NCI-H2227 (cell line): Measurements from ENCODE around the gene ZNF407.
A peak's percentile ranks its signal among the peaks of the same experiment; 100 is the strongest.

Source experiments
- DNase-seq: peaks from one replicate; lab custom pipeline; 2025; ENCODE audit not compliant: unreplicated experiment; lab: John Stamatoyannopoulos, UW

Gene ZNF407

DNA sequence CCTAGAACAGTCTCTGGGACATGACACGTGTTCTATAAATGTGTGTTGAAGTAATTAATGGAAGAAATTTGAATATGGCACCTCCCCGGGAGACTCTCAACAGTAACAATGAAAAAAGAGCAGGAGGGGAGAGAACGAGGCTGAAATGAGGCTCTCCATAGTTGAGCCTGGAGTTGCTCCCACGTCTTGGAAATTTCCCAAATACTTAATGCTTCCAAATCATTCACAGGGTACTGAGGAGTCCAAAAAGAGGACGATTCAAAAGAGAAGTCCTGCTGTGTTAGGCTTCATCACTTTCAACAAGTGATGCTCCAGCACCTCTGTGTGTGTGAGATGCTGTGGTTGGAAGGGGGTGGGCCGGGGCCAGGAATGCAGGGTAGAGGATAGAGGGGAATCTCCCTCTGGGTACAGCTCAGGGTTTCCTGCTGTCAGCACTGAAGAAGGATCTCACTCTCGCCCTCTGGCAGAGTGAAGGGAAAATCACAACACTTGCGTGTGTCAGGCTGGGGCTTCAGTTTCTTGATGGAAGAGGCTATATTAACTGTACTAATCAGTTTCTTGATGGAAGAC is 18.1 kb upstream of the ZNF407 start:
- DNase-seq, result no peak

GRCh38 chr18:74582642-74583041 is 15.0 kb upstream of the ZNF407 start:
- no peak for DNase-seq

GRCh38 chr18:74587441-74587840 is 10.2 kb upstream of the ZNF407 start:
- no peak for DNase-seq

GRCh38 chr18:74589021-74589420 is 8.6 kb upstream of the ZNF407 start:
- DNase-seq, result no peak

- DNase-seq, result no peak
Observed at GRCh38 chr18:74589811-74590210, 7.9 kb upstream of the ZNF407 start.

DNA sequence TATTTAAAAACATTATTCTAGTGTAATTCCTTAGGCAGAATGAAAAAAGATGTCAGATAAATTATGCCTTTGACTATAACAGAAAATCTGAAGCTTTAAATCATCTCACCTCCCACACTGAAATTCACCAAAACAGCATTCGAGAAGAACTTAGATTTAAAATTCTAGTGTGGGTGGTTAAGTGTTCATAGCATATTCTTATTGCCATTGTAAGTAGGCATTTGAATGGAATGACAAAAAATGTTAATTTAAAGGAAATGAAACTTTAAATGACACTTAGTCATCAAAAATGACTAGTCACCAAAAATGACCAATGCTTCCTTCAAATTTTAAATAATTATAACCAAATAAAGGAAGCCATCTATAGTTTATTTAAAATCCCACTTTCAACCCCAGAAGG is 7.0 kb upstream of the ZNF407 start:
- no peak for DNase-seq

DNA sequence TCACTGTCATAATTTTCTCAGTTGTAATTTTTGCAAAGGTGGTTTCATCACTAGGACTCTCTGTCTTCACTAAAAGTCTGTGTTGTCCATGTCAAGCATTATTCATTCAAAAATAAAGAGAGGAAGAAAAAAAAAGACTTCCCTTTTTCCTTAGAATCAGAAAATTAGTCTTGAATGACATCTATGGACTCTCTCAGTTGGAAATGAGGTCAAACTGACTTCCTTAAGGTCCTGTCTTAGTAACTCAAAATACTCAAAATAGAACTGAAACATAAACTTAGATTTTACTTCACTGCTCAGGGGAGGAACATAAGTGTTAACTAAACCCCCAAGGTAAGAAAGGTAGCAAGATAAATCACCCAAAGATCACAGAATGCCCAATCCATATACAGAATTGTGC is 2.2 kb upstream of the ZNF407 start:
- no peak for DNase-seq

DNA sequence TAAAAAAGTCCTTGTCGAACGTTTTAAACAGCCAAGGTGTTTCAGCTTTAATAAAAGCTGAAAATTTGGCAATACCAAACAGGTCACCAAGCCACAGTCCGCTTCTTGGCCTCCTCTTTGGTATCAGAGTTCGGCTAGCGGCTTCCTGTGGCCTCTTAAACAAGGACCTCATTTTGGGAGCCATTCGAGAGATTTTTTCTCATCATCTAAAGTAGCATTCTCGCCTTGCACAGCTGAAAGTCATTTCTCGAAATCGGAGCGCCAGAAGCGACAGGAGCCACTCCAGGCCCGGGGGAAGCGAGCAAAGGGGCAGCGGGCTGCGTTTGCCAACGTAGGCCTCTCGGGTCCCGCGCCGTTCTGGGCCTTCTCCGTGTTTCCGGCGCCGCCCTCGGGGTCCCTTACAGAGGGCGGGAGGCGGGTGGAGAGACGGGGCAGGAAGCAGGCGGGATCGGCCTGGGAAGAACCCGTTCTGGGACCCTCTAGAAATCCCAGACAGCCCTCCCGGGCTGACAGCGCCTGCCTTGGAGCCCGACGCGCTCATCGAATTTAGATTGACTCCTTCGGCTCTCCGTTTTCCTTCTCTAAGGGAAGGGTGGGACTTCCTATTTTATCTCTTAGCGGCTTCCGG is 522 bp upstream of the ZNF407 start:
- DNase-seq, result peak; percentile 88

DNA sequence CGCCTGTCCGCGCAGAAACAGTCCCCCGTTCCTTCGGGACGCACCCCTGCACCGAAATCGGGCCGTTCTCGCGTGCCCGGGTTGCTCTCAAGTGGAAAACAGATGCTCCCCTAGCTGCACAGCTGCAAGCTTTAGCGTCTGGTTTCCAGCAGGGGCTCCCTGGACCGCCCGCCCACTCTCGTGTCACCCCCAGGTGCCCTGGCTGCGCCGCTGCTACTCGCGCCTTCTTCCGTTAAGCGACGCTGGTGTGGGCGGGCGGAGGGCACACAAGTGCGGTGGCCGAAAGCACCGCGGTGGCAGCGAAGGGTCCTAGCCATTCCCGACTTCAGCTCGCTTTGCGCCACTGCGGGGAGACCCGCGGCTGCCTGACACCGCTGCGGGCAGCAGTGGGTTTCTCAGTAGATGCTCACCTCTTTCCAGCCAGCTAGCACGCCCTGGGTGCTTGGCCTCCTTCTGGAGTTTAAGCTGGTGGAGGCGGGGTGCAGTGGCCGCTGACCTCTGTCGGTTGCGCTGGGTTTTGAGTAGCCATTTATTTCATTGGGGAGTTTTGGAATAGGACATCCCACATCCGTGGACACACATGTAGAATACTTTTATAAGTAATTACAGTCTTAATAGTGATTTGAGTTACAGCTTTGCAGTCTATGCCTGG is 806 bp downstream of the ZNF407 start:
- peak; percentile 74 for DNase-seq

DNA sequence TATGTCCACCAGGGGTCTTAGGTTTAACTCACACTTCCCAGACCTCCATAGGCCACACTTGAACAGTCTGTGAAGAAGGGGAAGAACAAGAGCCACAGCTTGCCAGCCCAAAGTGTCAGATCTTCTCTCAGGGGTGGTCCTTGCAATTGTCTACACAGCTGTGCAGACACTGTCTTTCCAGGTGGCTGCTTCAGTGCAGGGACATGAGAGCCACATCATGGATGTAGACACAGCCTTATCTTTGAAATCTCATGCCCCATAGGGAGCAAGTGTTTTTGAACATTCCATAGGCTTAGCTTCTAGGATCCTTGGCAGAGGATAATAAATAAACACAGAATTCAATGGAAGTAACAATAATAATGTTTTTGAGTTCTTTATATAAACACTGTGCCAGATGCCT is 6.7 kb downstream of the ZNF407 start:
- DNase-seq, result no peak

DNA sequence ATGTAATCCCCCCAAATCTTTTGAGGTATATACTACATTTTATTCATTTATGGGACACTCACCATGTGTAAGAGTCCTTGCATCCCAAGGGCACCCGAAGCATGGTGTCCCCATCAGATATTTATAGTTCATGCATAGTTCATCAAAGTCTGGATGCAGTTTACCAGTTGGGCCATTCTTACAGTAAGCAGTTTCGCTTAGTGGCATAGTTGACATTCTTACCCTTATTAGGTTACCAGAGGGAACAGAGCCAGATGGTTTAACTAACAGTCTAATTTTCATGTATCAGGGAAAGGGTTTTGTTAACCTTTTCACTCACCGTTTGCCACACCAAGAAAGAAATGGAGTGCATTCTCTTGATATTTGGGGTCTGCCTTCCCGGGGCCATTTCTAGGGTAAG is 7.1 kb downstream of the ZNF407 start:
- DNase-seq, result no peak

DNA sequence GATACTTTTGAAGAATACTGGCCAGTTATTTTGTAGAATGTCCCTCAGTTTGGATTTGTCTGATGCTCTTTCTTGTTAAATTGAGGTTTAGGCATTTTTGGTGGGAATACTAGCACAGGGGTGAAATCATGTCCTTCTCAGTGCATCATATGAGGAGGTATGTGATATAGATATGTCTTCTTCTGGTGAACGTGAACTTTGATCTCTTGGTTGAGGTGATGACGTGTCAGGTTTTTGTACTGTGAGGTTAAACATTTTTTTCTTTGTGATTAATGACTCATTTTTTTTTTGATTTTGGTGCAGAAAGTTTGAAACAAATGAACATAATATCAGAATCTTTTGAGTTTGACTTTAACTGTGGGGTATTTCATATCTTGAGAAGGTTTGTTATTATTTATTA is 11.0 kb downstream of the ZNF407 start:
- no peak for DNase-seq

- DNase-seq, result no peak
Observed at GRCh38 chr18:74609535-74609934, 11.9 kb downstream of the ZNF407 start.

DNA sequence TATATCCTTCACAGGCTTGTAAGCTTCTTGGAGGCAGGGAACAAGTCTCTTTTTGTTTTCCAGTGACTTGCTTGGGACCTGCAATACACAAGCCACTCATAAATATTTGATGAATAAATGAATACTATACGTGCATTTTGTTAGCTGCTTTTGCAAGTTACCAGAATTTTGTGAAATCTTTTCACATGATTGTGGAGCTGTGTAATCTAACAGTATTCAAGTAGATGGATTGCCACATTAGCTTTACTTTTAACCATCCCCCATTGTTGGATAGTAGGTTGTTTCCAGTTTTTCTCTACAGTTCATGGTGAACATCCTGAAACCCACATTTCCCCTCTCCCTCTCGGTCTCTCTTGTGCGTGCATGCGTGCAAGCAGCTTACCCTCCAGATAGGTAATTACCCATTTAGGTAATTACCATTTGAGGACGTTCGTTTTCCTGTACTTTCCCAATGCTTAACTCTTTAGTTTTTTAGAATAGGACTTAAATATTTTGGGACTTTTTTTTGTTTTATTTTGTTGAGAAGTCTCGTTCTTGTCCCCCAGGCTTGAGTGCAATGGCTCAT is 12.5 kb downstream of the ZNF407 start:
- no peak for DNase-seq

- DNase-seq, result no peak
Observed at GRCh38 chr18:74610860-74611259, 13.2 kb downstream of the ZNF407 start.

GRCh38 chr18:74611765-74612164 is 14.1 kb downstream of the ZNF407 start:
- no peak for DNase-seq

- no peak for DNase-seq
Observed at GRCh38 chr18:74613381-74613780, 15.7 kb downstream of the ZNF407 start.

DNA sequence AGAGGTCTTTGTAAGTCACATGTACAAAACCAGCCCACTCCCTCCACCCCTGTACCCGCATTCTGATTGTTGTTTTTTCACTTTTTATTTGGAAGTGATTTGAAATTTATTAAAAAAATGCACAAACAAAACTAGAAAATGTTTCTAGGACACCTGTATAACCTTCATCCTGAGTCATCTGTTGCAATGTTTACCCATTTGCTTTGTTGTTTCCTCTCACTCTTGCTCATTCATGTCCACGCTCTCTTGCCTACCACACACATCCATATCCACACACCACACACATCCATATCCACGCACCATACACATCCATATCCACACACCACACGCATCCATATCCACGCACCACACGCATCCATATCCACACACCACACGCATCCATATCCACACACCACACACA is 18.8 kb downstream of the ZNF407 start:
- no peak for DNase-seq

- DNase-seq, result no peak
Observed at GRCh38 chr18:74617486-74617885, 19.8 kb downstream of the ZNF407 start.

DNA sequence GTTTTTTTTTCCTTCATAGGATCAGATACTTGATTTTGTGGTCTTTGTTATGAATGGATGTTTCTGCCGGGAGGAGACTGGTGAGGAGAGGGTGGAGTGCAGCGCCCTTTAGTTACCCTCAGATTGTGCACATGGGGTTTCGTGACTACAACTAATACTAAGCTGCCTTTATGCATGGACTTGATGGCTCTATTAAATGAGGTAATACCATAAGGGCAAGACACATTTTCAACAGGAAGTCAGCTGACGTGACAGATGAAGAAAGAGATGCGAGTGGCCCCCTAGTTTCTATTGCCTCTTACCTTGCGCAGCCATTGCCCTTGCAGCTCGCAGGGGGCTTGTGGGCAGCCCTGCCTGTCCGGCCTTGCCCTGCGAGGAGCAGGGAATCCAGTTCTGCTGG is 24.4 kb downstream of the ZNF407 start:
- no peak for DNase-seq

GRCh38 chr18:74623047-74623816 is 25.6 kb downstream of the ZNF407 start:
- DNase-seq, result peak; percentile 10

GRCh38 chr18:74624466-74624865 is 26.8 kb downstream of the ZNF407 start:
- DNase-seq, result no peak
